ENCODE data around the gene TRAPPC3L. TPM values are rescaled to one million over a fixed set of nuclear protein-coding genes. Genes with fewer than 3 reads are reported as not detected.

The TRAPPC3L gene
- total RNA-seq, 1 donor, result under 0.01 TPM

GRCh38 chr6:116452531-116452930, 93.0 kb downstream of the TRAPPC3L start:
- H3K79me2 ChIP-seq (ENCODE audit: insufficient read depth, low read length), result no peaks in the 10 kb centered on the region
- no peak overlapping the region for H3K4me2 ChIP-seq (ENCODE audit: insufficient read depth, low read length)
- no peak for TF ChIP-seq CTCF (IDR thresholded peaks at IDR 0.05; ENCODE audit: extremely low read depth, low read depth, low read length)
- H3K4me3 ChIP-seq (ENCODE audit: insufficient read depth, low read length), result no peak overlapping the region
- H3K27me3 ChIP-seq (ENCODE audit: insufficient read depth, low read length), result no peaks in the 10 kb centered on the region
- H2AFZ ChIP-seq (ENCODE audit: low read length), result no peak overlapping the region
- no peaks in the 10 kb centered on the region for H3K9me3 ChIP-seq (ENCODE audit: low read depth, low read length)
- no peak for DNase-seq (ENCODE audit: insufficient read length, low spot score, missing footprints)
- no peaks in the 10 kb centered on the region for H3K36me3 ChIP-seq (ENCODE audit: insufficient read depth, low read length)
- H3K27ac ChIP-seq (ENCODE audit: low read depth, low read length), result no peak overlapping the region
- no peaks in the 10 kb centered on the region for H4K20me1 ChIP-seq (ENCODE audit: insufficient read depth, low read length)
- H3K4me1 ChIP-seq (ENCODE audit: insufficient read depth, low read length), result peaks cover 6% of the 10 kb centered on the region

- no peak for DNase-seq (ENCODE audit: insufficient read length, low spot score, missing footprints)
- Histone ChIP-seq H4K20me1 (ENCODE audit: insufficient read depth, low read length) (no peaks in the 10 kb centered on the region), H3K27me3 (ENCODE audit: insufficient read depth, low read length) (no peaks in the 10 kb centered on the region), H3K79me2 (ENCODE audit: insufficient read depth, low read length) (no peaks in the 10 kb centered on the region), H3K27ac (ENCODE audit: low read depth, low read length) (no peak overlapping the region), H3K9me3 (ENCODE audit: low read depth, low read length) (no peaks in the 10 kb centered on the region), H3K4me1 (ENCODE audit: insufficient read depth, low read length) (peaks cover 10% of the 10 kb centered on the region), H3K36me3 (ENCODE audit: insufficient read depth, low read length) (no peaks in the 10 kb centered on the region), H3K4me2 (ENCODE audit: insufficient read depth, low read length) (no peak overlapping the region), H2AFZ (ENCODE audit: low read length) (no peak overlapping the region), H3K4me3 (ENCODE audit: insufficient read depth, low read length) (no peak overlapping the region)
- TF ChIP-seq CTCF (IDR thresholded peaks at IDR 0.05; ENCODE audit: extremely low read depth, low read depth, low read length), result no peak
Measured at GRCh38 chr6:116451916-116452315, 93.6 kb downstream of the TRAPPC3L start.

- no peak overlapping the region for H3K27ac ChIP-seq (ENCODE audit: low read depth, low read length)
- no peaks in the 10 kb centered on the region for H4K20me1 ChIP-seq (ENCODE audit: insufficient read depth, low read length)
- no peak overlapping the region for H2AFZ ChIP-seq (ENCODE audit: low read length)
- H3K36me3 ChIP-seq (ENCODE audit: insufficient read depth, low read length), result no peaks in the 10 kb centered on the region
- no peak overlapping the region for H3K4me3 ChIP-seq (ENCODE audit: insufficient read depth, low read length)
- no peaks in the 10 kb centered on the region for H3K79me2 ChIP-seq (ENCODE audit: insufficient read depth, low read length)
- no peaks in the 10 kb centered on the region for H3K27me3 ChIP-seq (ENCODE audit: insufficient read depth, low read length)
- no peaks in the 10 kb centered on the region for H3K9me3 ChIP-seq (ENCODE audit: low read depth, low read length)
- H3K4me2 ChIP-seq (ENCODE audit: insufficient read depth, low read length), result no peak overlapping the region
- peaks cover 17% of the 10 kb centered on the region for H3K4me1 ChIP-seq (ENCODE audit: insufficient read depth, low read length)
- no peak for DNase-seq (ENCODE audit: insufficient read length, low spot score, missing footprints)
- no peak for TF ChIP-seq CTCF (IDR thresholded peaks at IDR 0.05; ENCODE audit: extremely low read depth, low read depth, low read length)
Measured at GRCh38 chr6:116450769-116451740, 94.4 kb downstream of the TRAPPC3L start.

- Histone ChIP-seq H3K36me3 (ENCODE audit: insufficient read depth, low read length) (no peaks in the 10 kb centered on the region), H3K79me2 (ENCODE audit: insufficient read depth, low read length) (no peaks in the 10 kb centered on the region), H3K27me3 (ENCODE audit: insufficient read depth, low read length) (no peaks in the 10 kb centered on the region), H3K4me2 (ENCODE audit: insufficient read depth, low read length) (no peak overlapping the region), H3K4me3 (ENCODE audit: insufficient read depth, low read length) (no peak overlapping the region), H3K9me3 (ENCODE audit: low read depth, low read length) (no peaks in the 10 kb centered on the region), H2AFZ (ENCODE audit: low read length) (no peak overlapping the region), H4K20me1 (ENCODE audit: insufficient read depth, low read length) (no peaks in the 10 kb centered on the region), H3K4me1 (ENCODE audit: insufficient read depth, low read length) (peaks cover 17% of the 10 kb centered on the region), H3K27ac (ENCODE audit: low read depth, low read length) (no peak overlapping the region)
- TF ChIP-seq CTCF (IDR thresholded peaks at IDR 0.05; ENCODE audit: extremely low read depth, low read depth, low read length), result no peak
- DNase-seq (ENCODE audit: insufficient read length, low spot score, missing footprints), result no peak
Measured at GRCh38 chr6:116450185-116450710, 95.2 kb downstream of the TRAPPC3L start.
